GM20431 (cell line): ENCODE measurements around the gene MRNIP.
"Not testable (repeated sequence)": the region's sequence is repeated elsewhere in the genome, so short reads cannot be mapped to it uniquely, and the experiment has no call there.

Source experiments
- in situ Hi-C: fragments of 300-500 bp; cut with MseI, MboI; formaldehyde crosslinking; loops from one replicate; pipeline ENCODE4 v1.15.0; 2020; ENCODE audit warnings: low sequenced_read_pairs; ENCODE audit not compliant: unreplicated experiment

Gene MRNIP

GRCh38 chr5:179872828-179873575, 14.4 kb upstream of the MRNIP start:
- in situ Hi-C loops: no loop called here

DNA sequence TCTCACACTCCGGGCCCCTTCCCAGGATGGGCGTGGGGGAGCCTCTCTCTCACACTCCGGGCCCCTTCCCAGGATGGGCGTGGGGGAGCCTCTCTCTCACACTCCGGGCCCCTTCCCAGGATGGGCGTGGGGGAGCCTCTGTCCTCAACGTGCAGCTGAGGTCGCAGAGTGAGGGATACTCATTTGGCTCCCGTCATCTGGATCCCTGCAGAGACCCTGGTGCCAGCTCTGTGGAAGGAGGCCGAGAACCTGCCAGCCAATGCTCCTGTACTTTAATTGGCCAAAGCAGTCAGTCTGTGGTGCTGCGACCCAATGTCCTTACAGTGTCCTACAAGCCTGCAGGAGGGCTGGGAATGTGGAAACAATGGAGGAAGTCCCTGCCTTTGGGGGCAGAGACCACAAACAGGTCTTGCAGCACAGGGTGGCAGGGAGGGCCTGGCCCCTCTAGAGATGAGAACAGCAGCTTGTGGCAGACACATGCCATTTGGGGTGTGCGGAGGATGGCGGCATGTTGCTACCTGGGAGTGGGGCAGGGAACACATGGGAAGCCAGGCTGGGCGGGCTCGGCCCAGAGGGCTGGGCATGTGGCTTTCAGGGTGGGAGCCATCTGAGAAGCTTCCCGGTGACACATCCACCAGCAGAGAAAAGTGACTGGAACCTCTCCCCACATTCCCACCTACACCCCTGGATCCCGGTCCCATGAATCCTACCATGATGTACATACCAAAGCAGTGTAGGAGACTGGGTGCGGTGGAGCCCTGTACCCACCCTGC, 13.6 kb upstream of the MRNIP start:
- in situ Hi-C loops: no loop called here

- in situ Hi-C loops: not testable (repeated sequence)
Measured at GRCh38 chr5:179871533-179871932, 12.9 kb upstream of the MRNIP start.

- in situ Hi-C loops: no loop called here
Measured at GRCh38 chr5:179870952-179871351, 12.3 kb upstream of the MRNIP start.

DNA sequence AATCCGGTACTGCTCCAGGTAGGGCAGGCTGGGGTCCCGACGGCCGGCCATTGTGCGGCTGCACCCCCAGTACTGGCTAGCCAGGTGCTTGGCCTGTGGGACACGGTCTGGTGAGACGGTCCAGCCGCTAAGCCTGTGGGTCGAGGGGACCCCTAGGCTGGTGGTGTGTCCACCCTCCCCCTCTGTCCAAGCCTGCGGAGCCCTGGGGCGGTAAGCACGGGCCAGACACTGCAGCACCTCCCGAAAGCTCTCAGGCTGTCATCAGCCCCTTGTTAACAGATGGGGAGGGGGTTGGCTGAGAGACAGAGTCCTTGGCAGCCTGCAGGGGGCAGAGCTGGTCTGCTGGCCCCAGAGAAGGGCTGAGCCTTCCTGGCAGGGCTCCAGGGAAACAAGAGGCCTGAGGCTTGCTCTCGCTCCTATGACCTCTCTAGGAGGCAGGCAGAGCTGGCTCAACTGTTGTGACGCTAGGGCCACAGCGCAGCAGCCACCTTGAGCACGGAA, 11.8 kb upstream of the MRNIP start:
- in situ Hi-C loops: no loop called here

GRCh38 chr5:179869641-179870402, 11.2 kb upstream of the MRNIP start:
- in situ Hi-C loops: no loop called here

- in situ Hi-C loops: no loop called here
Measured at GRCh38 chr5:179869101-179869500, 10.5 kb upstream of the MRNIP start.

DNA sequence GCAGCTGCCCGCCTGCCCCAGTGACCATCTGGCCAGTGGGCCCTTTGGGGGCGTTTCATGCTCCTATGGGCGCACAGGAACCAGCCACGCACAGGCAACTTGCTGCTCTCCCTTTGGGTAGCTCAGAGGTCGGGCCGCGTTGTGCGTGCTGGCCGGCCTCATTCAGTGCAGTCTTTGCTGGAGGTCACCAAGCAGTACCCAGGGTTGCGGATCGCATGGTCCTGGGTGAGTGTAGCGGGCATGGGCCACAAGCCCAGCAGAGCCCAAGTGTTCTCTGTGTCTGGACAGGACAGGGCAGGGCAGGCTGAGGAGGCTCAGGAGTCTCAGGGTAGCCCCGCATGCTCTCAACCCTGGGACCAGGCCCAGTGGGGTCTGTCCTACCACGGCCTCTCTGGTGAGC, 9.9 kb upstream of the MRNIP start:
- in situ Hi-C loops: no loop called here

DNA sequence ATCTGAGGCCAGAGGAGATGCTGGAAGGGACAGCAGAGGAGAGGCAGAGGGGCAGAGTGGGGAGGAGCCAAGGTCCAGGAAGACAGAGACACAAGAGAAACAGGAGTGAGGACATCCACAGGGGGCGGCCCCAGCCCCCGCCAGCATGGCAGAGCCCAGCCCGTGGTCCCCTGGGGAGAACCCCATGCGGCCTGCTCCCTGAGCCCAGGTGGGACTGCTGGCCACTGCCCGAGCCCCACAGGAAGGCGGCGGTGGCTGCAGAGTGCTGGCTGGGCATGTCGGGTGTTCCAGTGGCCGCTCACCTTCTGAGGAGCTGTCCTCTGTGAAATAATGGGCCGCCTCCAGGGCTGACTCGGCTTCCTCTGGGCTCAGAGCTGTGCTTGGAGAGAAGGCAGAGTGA, 8.9 kb upstream of the MRNIP start:
- in situ Hi-C loops: no loop called here

DNA sequence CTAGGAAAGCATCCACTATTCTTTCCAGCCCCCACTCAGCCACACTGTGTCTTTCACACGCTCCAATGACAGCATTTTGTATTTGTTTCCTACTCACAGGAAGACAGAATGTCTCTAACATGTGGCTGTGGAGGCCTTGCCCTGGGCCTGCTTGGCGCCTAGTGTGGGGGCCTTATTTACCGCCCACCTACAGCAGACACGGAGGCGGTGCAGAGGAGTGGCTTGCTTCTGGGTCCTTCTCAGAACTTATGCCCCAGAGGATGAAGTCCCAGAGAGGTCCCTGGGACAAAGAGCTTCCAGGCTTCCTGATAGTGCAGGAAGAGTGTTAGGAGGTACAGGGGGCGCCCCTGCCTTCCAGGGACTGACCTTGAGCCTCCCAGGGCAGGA, 8.5 kb upstream of the MRNIP start:
- in situ Hi-C loops: no loop called here

GRCh38 chr5:179866241-179867078, 7.8 kb upstream of the MRNIP start:
- in situ Hi-C loops: no loop called here

- in situ Hi-C loops: no loop called here
Measured at GRCh38 chr5:179865491-179866240, 7.0 kb upstream of the MRNIP start.

DNA sequence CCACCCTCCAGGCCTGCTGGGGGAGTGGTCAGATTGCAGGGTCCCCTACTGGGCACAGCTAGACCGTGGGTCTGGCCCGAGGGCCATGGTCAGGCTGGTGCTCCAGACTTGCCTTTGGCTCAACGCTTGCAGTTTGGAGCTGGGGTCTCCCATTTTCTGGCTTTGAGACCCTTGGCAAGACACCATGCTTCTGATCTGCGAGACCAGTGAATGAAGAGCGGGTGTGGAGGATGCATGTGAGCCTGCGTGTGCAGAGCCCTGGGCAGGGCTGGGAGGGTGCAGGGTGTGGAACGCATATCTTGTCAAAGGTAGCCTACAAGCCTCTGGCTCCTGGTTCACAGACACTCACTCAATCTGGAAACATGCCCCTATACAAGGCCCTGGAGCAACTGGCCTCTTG, 6.1 kb upstream of the MRNIP start:
- in situ Hi-C loops: no loop called here

DNA sequence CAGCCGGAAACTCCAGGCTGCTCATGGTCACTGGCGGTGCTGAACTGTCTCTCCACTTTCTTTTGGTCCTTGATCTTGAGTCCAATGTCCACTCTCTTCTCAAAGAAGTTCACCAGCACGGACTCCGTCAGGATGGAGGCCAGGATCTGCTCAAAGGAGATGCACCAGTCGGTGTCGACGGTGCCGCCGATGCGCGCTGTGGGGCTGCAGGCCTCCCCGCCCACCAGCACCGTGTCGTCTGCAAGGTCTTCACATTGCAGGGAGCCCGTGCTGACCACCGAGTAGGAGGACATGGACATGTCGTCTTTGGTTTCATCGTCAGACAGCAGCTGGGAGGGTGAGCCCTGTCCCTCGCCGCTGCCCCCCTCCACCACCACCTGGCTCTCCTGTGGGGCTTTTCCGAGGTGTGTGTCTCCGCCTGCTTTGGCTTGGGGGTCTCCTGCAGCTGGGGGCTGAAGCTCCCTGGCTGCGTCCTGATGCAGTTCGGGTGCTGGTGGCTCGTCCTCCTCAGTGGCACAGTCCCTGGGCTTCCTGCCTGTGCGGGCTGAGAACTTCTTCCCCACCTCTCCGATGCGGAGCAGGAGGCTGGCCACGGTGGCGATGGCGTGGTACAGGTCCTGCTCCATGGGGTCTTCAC, 5.0 kb upstream of the MRNIP start:
- in situ Hi-C loops: no loop called here

GRCh38 chr5:179862891-179863290, 4.3 kb upstream of the MRNIP start:
- in situ Hi-C loops: no loop called here

DNA sequence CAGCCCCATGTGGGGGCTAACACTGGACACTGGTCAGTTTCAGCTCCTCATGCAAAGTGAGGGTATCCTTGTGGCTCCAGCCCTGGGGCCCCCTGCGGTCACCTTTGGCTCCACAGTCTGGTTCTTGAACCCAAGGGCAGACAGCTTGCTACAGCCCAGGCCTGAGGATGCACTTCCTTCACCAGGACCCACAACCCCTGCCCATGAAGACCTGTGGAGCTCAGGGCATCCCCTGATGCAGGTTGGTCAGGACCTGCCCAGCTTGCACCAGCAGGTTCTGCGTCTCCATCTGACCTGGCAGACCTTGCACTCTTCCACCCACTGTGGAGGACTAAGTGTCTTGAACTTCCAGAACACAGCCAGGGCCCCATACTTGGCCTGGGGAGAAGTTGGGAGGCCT, 3.7 kb upstream of the MRNIP start:
- in situ Hi-C loops: no loop called here

- in situ Hi-C loops: no loop called here
Measured at GRCh38 chr5:179860301-179860700, 1.7 kb upstream of the MRNIP start.

DNA sequence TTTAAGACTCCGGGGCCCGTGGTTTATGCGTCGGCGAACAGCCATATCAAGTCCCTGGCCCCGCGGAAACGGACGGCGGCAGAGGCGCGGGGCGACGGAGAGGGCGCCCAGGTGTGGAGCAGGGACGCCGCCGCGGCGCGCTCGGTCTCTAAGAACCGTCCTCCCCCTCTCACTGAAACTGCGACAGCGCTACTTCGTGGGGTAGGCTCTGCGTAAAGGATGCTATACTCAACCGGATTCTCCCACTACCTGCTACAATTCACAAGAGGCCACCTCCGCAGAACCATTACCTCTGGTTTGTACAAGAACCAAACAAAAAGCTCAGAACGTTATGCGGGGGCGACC, 404 bp downstream of the MRNIP start:
- in situ Hi-C loops: no loop called here

DNA sequence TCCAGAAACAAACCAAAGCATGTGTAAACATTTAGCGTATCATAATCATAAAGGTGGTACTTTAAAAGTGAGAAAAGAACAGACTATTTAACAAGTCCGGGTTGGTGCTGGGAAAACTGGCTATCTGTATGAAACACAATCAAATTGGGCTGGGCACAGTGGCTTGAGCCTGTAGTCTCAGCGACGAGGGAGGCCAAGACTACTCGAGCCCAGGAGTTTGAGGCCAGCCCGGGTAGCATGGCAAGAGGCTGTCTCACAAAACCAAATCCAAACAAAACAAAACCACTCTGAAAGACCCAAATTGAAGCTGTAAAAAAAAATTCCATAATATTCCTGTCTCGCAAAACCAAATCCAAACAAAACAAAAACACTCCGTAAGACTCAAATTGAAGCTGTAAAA, 4.3 kb downstream of the MRNIP start:
- in situ Hi-C loops: no loop called here
